ENCODE measurements around the gene RPS6KA2.

The RPS6KA2 gene

DNA sequence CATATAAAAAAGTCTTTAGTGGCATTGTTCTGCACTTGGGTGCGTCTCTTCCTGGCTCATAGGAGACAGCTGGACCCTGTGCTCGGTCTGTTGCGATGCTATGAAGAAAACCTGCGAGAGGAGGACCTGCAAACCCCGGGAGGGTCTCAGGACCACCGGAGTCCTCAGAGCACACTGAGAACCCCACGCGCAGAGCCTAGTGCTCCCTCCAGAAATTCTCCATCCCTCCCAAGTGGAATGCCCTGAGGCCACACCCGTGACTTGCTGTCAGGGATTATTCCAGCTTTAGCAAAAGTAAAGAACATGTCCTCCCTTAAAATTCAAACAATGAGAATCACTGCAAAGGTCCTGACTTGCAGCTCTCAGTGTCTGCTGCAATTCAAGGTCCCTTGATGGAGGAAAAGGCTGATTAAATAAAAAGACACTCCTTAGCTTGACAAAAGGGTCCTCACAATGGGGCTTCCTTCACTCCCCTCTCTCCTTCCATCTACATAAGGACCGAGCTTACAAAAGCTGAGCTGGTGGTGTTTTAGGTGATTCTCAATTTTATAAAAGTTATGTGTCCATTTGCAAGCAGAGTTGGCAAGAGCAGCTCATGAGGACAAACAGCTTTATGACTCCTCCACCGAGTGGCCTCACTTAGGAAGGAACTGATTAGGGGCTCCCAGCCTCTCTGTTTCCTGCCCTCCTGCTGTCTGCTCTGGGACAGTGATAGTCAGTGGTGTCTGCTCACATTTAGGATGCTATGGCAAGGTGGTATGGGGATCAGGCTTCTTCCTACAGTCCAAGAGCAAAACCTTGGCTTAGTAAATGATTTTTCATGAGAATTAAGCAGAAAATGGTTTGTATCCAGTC lies 137.5 kb downstream of the RPS6KA2 start:
- Histone ChIP-seq H3K27ac (ENCODE audit: low read depth, low read length) (no peak overlapping the region), H3K27me3 (ENCODE audit: insufficient read depth, low read length) (no peaks in the 10 kb centered on the region), H2AFZ (ENCODE audit: low read length, unreplicated experiment) (no peak overlapping the region), H3K4me3 (ENCODE audit: low read depth, low read length) (no peak overlapping the region), H3K79me2 (ENCODE audit: control insufficient read depth, insufficient read depth, low read length, unreplicated experiment) (no peaks in the 10 kb centered on the region), H3K4me1 (ENCODE audit: control insufficient read depth, insufficient read depth, low read length, unreplicated experiment) (peaks cover 15% of the 10 kb centered on the region), H3K36me3 (ENCODE audit: insufficient read depth, low read length) (peaks cover 23% of the 10 kb centered on the region; the same call in 1 of the 2 replicates)

DNA sequence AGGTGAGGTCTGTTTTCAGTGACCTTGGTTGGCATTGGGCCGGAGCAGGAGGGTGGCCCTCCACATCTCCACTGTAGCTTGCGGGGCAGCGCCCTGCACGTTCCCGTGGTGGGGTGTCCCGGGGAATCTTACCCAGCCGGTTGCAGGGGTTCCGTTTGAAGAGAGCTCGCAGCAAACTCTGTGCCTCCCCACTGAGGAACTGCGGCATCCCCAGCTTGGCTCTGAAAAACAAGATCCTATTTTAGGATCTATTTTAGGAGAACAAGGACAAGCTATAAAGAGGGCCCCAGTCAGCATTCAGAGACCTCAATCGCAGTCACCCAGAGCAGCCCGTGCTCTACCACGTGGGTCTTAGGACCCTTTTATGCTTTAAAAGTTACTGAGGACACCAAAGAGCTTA lies 138.3 kb downstream of the RPS6KA2 start:
- Histone ChIP-seq H3K79me2 (ENCODE audit: control insufficient read depth, insufficient read depth, low read length, unreplicated experiment) (no peaks in the 10 kb centered on the region), H3K4me1 (ENCODE audit: control insufficient read depth, insufficient read depth, low read length, unreplicated experiment) (peaks cover 15% of the 10 kb centered on the region), H3K4me3 (ENCODE audit: low read depth, low read length) (no peak overlapping the region), H3K36me3 (ENCODE audit: insufficient read depth, low read length) (peaks cover 23% of the 10 kb centered on the region; the same call in 1 of the 2 replicates), H2AFZ (ENCODE audit: low read length, unreplicated experiment) (no peak overlapping the region), H3K27me3 (ENCODE audit: insufficient read depth, low read length) (no peaks in the 10 kb centered on the region), H3K27ac (ENCODE audit: low read depth, low read length) (no peak overlapping the region)

DNA sequence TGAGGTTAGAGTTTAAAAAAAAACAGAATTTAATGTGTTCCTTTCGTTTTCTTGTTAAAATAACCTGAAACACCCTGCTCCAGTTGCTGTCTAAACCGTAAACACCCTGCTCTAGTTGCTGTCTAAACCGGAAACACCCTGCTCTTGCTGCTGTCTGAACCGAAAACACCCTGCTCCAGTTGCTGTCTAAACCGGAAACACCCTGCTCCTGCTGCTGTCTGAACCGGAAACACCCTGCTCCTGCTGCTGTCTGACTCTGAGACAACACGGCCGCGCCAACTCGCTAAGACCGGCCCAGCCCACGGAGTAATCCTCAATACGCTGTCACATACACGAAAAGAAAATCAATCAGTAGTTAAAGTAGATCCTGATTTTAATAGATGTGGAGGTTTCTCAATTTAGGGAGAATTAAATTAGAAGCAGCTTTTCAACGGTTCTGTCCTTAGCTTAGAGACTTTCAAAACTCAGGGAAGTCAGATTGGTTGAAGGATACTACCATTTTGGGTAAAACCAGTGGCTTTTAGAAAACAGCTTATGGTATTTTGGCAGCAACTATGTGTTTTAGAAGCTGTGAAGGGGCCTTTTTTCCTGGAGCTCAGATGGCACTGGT lies 138.9 kb downstream of the RPS6KA2 start:
- Histone ChIP-seq H3K79me2 (ENCODE audit: control insufficient read depth, insufficient read depth, low read length, unreplicated experiment) (no peaks in the 10 kb centered on the region), H3K4me1 (ENCODE audit: control insufficient read depth, insufficient read depth, low read length, unreplicated experiment) (peaks cover 15% of the 10 kb centered on the region), H3K27ac (ENCODE audit: low read depth, low read length) (no peak overlapping the region), H3K27me3 (ENCODE audit: insufficient read depth, low read length) (no peaks in the 10 kb centered on the region), H3K4me3 (ENCODE audit: low read depth, low read length) (no peak overlapping the region), H2AFZ (ENCODE audit: low read length, unreplicated experiment) (no peak overlapping the region), H3K36me3 (ENCODE audit: insufficient read depth, low read length) (peaks cover 23% of the 10 kb centered on the region; the same call in 1 of the 2 replicates)

DNA sequence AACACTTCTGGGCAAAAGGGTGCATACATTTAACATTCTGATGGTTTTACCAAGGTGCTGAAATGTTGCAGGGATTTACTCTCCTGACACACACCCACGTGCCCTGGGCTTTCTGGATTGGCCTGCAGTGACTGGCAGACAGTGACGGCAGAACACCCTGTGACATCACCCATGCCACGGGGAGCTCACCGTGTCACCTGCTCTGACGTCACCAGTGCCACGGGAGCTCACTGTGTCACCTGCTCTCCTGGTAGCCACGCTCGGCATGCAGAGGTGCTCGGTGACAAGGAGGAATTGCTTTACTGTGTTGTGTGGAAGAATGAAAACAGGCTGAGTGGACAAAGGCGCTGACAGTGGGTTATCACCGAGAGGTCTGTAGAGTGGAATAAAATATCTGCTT lies 139.9 kb downstream of the RPS6KA2 start:
- Histone ChIP-seq H3K4me1 (ENCODE audit: control insufficient read depth, insufficient read depth, low read length, unreplicated experiment) (peaks cover 14% of the 10 kb centered on the region), H3K36me3 (ENCODE audit: insufficient read depth, low read length) (peaks cover 23% of the 10 kb centered on the region; the same call in 1 of the 2 replicates), H3K27me3 (ENCODE audit: insufficient read depth, low read length) (no peaks in the 10 kb centered on the region), H3K4me3 (ENCODE audit: low read depth, low read length) (no peak overlapping the region), H3K79me2 (ENCODE audit: control insufficient read depth, insufficient read depth, low read length, unreplicated experiment) (no peaks in the 10 kb centered on the region), H2AFZ (ENCODE audit: low read length, unreplicated experiment) (no peak overlapping the region), H3K27ac (ENCODE audit: low read depth, low read length) (no peak overlapping the region)

GRCh38 chr6:166486536-166486880 lies 140.5 kb downstream of the RPS6KA2 start:
- H3K27me3 ChIP-seq (ENCODE audit: insufficient read depth, low read length), result no peaks in the 10 kb centered on the region
- H3K27ac ChIP-seq (ENCODE audit: low read depth, low read length), result no peak overlapping the region
- peaks cover 8% of the 10 kb centered on the region for H3K4me1 ChIP-seq (ENCODE audit: control insufficient read depth, insufficient read depth, low read length, unreplicated experiment)
- no peak overlapping the region for H2AFZ ChIP-seq (ENCODE audit: low read length, unreplicated experiment)
- H3K36me3 ChIP-seq (ENCODE audit: insufficient read depth, low read length), result peaks cover 23% of the 10 kb centered on the region; the same call in 1 of the 2 replicates
- no peaks in the 10 kb centered on the region for H3K79me2 ChIP-seq (ENCODE audit: control insufficient read depth, insufficient read depth, low read length, unreplicated experiment)
- H3K4me3 ChIP-seq (ENCODE audit: low read depth, low read length), result no peak overlapping the region

- H3K27me3 ChIP-seq (ENCODE audit: insufficient read depth, low read length), result no peaks in the 10 kb centered on the region
- no peak overlapping the region for H2AFZ ChIP-seq (ENCODE audit: low read length, unreplicated experiment)
- H3K27ac ChIP-seq (ENCODE audit: low read depth, low read length), result no peak overlapping the region
- no peak overlapping the region for H3K4me3 ChIP-seq (ENCODE audit: low read depth, low read length)
- H3K79me2 ChIP-seq (ENCODE audit: control insufficient read depth, insufficient read depth, low read length, unreplicated experiment), result no peaks in the 10 kb centered on the region
- peaks cover 23% of the 10 kb centered on the region; the same call in 1 of the 2 replicates for H3K36me3 ChIP-seq (ENCODE audit: insufficient read depth, low read length)
- H3K4me1 ChIP-seq (ENCODE audit: control insufficient read depth, insufficient read depth, low read length, unreplicated experiment), result peaks cover 2% of the 10 kb centered on the region
Observed at GRCh38 chr6:166485651-166486535, 141.2 kb downstream of the RPS6KA2 start.

- Histone ChIP-seq H3K27me3 (ENCODE audit: insufficient read depth, low read length) (no peaks in the 10 kb centered on the region), H3K79me2 (ENCODE audit: control insufficient read depth, insufficient read depth, low read length, unreplicated experiment) (no peaks in the 10 kb centered on the region), H3K36me3 (ENCODE audit: insufficient read depth, low read length) (peaks cover 21% of the 10 kb centered on the region; the same call in 1 of the 2 replicates), H3K4me3 (ENCODE audit: low read depth, low read length) (no peak overlapping the region), H3K27ac (ENCODE audit: low read depth, low read length) (no peak overlapping the region), H3K4me1 (ENCODE audit: control insufficient read depth, insufficient read depth, low read length, unreplicated experiment) (no peaks in the 10 kb centered on the region), H2AFZ (ENCODE audit: low read length, unreplicated experiment) (no peak overlapping the region)
Observed at GRCh38 chr6:166484863-166485262, 142.2 kb downstream of the RPS6KA2 start.

GRCh38 chr6:166483573-166484250 lies 143.3 kb downstream of the RPS6KA2 start:
- Histone ChIP-seq H3K4me1 (ENCODE audit: control insufficient read depth, insufficient read depth, low read length, unreplicated experiment) (no peaks in the 10 kb centered on the region), H2AFZ (ENCODE audit: low read length, unreplicated experiment) (no peak overlapping the region), H3K36me3 (ENCODE audit: insufficient read depth, low read length) (peaks cover 18% of the 10 kb centered on the region; the same call in 1 of the 2 replicates), H3K27me3 (ENCODE audit: insufficient read depth, low read length) (no peaks in the 10 kb centered on the region), H3K27ac (ENCODE audit: low read depth, low read length) (no peak overlapping the region), H3K79me2 (ENCODE audit: control insufficient read depth, insufficient read depth, low read length, unreplicated experiment) (no peaks in the 10 kb centered on the region), H3K4me3 (ENCODE audit: low read depth, low read length) (no peak overlapping the region)

DNA sequence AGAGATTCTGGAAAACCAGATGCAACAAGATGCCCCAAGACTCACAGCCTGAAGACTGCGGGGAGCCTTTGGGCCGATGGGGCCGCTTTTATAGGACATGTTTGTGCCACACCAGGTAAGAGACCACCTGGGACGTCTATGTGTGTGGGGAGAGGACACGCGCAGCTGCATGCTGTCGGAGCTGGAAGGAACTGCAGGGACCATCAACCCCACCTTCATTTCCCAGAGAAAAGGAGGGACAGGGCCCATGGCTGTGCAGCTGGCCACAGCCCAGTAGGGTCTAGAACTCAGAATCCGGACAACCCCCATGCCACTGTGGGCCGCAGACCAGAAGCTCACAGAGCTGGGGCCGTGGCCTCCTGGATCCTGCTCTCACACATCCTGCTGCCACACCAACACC lies 144.0 kb downstream of the RPS6KA2 start:
- Histone ChIP-seq H3K27ac (ENCODE audit: low read depth, low read length) (no peak overlapping the region), H2AFZ (ENCODE audit: low read length, unreplicated experiment) (no peak overlapping the region), H3K27me3 (ENCODE audit: insufficient read depth, low read length) (no peaks in the 10 kb centered on the region), H3K36me3 (ENCODE audit: insufficient read depth, low read length) (peaks cover 12% of the 10 kb centered on the region; the same call in 1 of the 2 replicates), H3K79me2 (ENCODE audit: control insufficient read depth, insufficient read depth, low read length, unreplicated experiment) (no peaks in the 10 kb centered on the region), H3K4me1 (ENCODE audit: control insufficient read depth, insufficient read depth, low read length, unreplicated experiment) (no peaks in the 10 kb centered on the region), H3K4me3 (ENCODE audit: low read depth, low read length) (no peak overlapping the region)

Measured in ACC112 (cell line).